GM10266 (cell line): ENCODE measurements around the gene PTPRN.

ENCODE experiments used
- DNase-seq: peaks from one replicate; pipeline ENCODE4 v3.0.0; 2012; ENCODE audit errors: extremely low spot score
- CTCF ChIP-seq: IDR thresholded peaks from 2 replicates; pipeline ENCODE4 v1.5.1; 2012; ENCODE audit warnings: mild to moderate bottlenecking, low read depth; ENCODE audit not compliant: control insufficient read depth, insufficient read depth; ENCODE audit errors: missing control alignments

The PTPRN gene

GRCh38 chr2:219350710-219351221 is 41.6 kb upstream of the PTPRN start:
- no peak for DNase-seq
- no peak for TF ChIP-seq CTCF

- TF ChIP-seq CTCF, result no peak
Measured at GRCh38 chr2:219350215-219350614, 41.0 kb upstream of the PTPRN start.

GRCh38 chr2:219344751-219345430 is 35.7 kb upstream of the PTPRN start:
- DNase-seq, result no peak
- TF ChIP-seq CTCF, result no peak

More at GRCh38 chr2:219350215-219350614, 41.0 kb upstream of the PTPRN start:
- DNase-seq, result no peak

- no peak for DNase-seq
- TF ChIP-seq CTCF, result no peak
Measured at GRCh38 chr2:219335373-219335786, 26.2 kb upstream of the PTPRN start.

GRCh38 chr2:219334076-219334475 is 24.9 kb upstream of the PTPRN start:
- DNase-seq, result no peak
- TF ChIP-seq CTCF, result no peak

GRCh38 chr2:219332542-219332941 is 23.3 kb upstream of the PTPRN start, which contains the start of gene RESP18:
Gene RESP18, minus strand, starts transcription at chr2:219332744.
- TF ChIP-seq CTCF, result no peak

GRCh38 chr2:219331560-219332213 is 22.5 kb upstream of the PTPRN start:
- TF ChIP-seq CTCF, result no peak
- no peak for DNase-seq

More at GRCh38 chr2:219332542-219332941, 23.3 kb upstream of the PTPRN start, which contains the start of gene RESP18:
- DNase-seq, result no peak
